Measurements from ENCODE around the gene TLX2.

TLX2 gene

DNA sequence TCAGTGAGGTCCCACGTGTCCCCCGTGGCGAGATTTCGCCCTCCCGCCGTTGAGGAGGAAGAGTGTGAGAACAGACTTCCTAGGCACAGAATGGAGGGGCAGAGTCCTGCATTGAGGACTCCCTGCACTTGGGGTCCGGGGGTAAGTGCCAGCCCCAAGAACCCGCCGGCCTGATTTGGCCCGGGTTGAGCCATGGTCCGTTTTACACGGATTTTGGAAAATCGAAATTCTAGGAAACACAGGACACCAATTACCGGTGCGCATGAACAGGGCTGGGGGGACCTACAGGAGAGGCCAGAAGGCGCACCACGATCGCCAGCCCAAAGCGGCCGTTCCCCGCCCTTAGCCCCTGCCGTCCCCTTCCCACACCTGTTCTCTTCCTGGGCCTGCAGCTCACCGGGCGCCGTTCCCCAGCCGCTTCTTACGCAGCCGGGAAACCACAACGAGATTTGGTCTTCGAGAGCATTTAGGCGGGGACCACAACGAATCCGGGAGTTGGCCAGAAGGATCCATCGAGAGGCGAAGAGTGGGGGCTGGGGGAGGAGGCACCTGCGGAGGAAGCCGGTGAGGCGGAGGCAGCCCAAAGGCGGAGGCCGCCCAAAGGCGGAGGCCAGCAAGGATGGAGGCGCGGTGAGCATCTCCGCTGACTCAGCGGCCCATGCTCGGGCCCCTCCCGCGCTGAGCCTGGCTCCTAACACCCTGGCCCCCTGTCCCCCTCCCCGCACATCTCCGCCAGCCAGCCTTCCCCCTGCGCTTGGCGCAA, 464 bp upstream of the TLX2 start:
- DNase-seq, result peak; percentile 45

DNA sequence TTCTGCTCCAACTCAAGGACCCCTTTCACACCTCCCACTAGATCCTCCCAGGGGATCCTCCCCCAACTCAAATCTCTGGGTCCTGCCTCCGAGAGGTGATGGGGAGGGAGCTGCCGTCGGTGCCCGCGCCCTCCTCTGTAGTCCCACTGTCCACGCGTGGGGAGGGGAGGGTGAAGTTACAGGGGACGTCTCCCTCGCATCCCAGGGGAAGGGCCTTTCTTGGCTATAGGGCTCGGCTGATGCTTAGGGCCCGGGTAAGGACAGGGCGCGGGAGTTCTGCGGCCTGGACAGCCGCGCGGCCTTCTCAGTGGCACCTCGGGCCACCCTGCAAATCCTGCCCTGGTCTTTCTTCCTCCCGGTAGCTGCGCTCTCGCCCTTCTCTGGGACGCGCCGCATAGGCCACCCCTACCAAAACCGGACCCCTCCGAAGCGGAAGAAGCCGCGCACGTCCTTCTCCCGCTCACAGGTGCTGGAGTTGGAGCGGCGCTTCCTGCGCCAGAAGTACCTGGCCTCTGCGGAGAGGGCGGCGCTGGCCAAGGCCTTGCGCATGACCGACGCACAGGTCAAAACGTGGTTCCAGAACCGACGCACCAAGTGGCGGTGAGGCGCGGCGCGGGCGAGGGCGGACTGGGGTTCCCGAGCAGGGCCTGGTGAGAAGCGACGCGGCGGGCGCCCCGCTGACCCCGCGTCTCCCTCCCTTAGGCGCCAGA, 1.2 kb downstream of the TLX2 start:
- peak; percentile 27 for DNase-seq

DNA sequence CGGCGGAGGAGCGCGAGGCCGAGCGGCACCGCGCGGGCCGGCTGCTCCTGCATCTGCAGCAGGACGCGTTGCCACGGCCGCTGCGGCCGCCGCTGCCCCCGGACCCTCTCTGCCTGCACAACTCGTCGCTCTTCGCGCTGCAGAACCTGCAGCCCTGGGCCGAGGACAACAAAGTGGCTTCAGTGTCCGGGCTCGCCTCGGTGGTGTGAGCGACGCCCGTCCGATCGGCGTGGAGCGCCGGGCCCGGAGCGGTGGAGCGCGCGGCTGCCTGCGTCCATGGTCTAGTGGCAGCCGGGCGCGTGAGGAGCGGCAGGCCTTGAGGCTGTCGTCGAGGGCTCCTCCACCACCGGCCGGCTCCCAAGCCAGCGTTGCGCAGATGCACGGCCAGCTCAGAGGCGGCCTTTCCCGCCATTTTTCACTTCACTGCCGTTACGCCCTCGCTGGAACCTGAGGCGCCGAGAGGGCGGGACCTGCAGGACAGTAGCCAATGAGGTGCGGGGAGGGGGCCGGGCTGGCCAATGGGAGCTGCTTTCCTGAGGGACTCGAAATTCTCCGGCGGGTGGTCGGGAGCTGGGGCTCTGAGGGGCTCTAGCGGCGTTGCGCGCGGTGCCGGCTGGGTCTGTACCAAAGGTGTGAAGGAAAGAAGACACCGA, 1.9 kb downstream of the TLX2 start:
- DNase-seq, result peak; percentile 83

DNA sequence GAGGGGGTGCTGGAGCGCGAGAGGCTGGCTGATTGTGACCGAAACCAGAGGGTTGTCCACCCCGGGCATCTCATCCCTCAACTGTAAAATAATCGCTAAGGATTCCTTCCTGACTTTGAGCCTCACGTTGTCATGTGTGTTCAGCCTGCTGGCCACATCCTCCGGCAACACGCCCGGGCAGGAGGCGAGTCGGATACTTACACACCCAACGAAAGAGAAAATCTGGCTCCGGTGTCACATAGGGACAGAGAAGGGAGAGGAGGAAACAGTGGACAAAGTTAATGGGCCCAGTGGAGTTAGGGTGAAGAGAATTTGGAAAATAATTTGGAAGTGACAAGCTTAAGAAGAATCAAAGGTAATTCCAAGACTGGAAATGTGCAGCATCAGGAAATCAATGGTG, 2.4 kb downstream of the TLX2 start:
- DNase-seq, result no peak

DNA sequence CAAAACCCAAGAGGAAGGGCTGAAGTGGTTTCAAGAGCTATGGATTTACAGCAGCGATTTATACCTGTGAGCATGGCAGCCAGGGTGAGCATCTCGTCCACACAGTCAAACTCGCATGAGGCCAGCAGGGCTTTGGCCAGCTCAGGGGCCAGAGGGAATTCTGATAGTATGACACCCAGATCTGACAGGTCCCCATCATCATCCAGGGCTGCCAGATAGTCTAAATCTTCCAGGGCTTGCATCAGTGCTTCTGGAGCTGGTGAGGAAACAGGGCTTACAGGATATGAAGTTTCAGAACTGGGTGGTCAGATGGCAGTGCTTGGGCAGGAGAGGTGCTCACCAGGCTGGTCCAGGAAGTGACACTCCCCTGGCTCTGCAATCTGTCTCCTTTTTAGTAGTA, 8.3 kb downstream of the TLX2 start:
- DNase-seq, result no peak

DNA sequence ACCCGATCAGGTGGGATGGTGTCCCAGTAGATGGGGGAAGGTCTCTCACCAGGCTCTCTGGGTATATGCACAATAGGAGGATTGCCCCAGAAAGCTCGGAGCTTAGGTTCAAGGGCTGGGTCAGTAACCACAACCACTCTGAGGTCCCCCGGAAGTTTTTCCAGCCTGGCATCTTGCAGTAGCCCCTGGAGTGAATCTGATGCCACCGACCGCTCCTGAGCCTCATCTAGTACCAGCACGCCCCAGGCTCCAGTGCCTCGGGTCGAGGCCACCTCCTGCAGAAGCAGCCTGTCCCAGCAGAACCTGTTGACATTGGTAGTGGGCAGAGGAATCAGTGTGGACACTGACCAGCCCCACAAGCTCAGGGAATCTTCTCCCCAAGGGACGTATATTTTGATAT, 9.8 kb downstream of the TLX2 start:
- no peak for DNase-seq

DNA sequence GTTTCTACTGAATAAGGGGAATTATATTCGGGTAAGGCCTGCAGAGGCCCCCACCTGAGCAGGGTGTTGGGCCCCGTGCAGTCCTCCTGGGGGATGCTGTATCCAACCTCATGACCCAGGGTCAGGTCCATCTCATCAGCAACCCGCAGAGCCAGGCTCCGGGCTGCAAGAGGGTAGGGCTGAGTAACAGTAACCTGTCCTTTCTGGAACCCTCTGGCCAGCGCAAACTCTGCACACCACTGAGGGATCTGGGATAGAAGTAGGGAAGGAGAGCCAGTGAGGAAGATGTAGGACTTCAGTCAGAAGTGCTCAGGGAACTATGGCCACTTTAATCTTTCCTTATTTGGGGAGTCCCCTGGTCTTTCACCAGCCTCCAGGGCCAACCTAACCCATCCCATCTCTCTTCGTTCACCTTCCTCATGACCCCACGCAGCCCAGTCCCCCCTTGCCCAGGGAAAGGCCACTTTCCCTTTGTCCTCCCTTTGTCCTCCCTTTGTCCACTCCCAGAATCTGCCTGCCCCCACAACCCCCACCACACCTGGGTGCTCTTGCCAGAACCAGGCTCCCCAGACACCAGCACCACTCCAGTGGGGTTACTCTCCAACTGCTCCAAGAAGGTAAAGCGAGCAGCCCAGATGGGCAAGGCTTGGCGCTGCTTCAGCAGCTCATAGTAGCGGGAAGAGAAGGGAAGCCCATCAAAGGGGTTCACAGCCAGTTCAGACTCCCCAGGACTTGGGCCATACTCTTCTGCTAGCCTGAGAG, 10.9 kb downstream of the TLX2 start:
- DNase-seq, result no peak

DNA sequence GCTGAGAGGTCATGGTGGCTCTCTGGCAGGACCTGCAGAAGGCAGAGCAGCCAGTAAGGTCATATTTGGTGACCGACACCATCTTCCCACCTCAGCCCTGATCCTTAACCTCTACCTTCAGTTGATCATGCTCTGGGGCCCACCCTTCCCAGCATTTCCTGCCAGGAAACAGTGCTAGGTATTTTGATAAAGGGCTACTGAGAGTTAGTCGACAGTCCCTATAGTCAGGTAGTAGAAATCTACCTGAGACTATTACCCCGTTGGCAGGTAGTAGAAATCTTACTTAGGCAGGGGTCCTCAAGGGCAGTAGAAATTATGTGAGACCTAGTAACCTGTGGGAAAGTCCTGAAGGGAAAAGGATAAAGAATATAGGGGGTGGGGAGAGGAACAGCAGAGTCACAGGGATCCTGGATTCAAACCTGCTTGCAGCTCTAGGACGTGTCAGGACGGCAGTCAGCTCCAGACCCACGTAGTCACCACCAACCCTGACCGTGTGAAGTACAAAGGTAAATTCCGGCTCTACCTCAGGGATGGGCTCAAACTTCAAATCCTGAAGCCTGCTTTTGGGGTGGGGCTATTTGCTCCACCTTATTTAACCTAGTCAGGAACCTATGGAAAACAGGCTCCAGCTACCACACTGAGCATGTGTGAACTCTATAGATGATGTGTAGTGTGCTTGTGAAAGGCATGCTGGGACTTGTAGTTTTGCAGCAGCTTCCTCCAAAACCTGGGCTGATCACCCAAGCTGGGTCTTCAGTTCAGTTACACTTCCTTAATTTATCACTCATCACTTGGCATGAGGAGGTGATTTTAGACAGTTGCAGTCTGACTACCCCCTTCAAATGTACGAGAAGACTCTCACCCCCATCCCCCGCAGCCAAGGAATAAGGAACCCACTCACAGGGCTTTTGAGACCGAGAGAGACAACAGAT, 11.7 kb downstream of the TLX2 start, which contains the start of gene DQX1:
Gene DQX1 (minus strand): TSS at position 515 of the 932 bp plus-strand sequence. CDS start 502 bp downstream, at position 13.
- peak; percentile 30 for DNase-seq

DNA sequence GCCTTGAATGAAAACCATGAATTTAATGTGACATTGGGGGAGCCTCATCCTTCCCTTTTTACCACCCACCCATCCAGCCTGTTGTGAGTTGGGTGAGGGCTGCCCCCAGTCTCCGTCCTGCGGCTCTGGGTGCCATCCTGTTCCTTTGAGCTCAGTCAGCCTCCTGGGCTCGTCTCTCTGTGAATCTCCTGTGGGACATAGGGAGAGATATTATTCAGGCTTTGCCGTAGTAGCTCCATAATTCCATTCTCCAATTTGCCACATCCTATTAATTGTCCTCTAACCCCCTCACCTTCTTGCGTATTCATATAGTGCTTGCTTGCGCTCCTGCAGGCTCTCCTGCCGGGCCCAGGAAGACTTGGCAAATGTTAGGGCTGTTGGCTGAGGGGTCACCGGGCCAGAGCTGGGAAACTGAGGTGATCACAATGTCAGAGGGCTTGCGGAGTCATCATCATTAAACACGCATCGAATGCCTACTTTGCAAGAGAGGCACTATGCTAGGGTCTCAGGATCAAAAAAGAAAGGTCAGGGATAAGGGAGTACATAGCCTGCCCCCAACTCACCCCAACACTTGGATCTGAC, 12.5 kb downstream of the TLX2 start:
- DNase-seq, result no peak

DNA sequence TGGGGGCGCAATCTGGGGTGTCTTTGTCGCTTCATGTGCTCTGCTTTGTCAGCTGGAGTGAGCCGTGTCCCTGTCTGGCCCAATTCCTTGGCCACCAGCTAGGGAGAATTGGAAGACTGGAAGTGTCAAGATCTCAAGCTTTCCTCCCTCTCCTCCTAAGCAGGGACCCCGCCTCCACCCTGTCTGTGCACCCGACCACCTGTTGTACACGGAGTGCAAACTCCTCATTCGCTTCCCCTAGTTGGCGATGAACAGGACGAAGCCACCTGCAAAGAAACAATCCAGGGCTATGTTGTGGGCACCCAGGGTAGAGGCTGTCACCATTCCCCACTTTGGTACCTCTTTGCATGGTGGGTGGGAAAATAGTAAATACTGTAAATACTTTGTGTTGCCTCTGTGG, 13.5 kb downstream of the TLX2 start:
- DNase-seq, result no peak

DNA sequence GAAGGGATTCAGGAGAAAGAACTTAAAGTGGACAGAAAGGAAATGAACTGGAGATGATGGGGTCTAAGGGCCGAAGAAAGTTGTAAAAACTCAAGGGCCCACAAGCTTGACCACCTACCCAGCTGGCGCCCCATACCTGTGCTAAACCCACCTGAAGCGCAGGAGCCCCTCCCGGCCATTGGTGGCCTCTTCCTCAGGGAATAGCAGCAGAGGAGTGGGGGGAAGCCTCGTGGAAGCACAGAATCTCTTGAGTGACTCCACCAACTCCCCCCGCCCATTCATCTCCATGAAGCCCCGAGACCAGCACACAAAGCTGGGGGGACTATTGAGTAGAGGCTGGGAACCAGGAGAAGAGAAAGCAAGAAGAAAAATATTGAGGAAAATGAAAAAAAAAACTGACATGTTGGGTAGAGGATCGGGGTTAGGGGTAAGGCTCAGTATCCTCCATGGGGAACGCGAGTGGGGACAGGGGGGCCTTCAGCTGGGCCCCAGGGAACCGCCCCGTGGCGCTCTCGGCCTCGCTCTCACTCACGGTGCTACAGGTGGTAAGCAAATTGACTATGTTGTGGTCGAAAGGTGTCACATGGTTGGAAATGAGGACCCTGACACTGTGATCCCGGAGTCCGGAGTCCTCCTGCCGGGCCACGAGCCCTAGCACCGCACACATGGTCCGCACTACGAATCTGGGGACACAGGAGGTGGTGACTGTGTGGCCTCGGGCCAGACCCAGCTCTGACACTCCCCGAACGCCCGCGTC, 14.5 kb downstream of the TLX2 start:
- DNase-seq, result peak; percentile 19

DNA sequence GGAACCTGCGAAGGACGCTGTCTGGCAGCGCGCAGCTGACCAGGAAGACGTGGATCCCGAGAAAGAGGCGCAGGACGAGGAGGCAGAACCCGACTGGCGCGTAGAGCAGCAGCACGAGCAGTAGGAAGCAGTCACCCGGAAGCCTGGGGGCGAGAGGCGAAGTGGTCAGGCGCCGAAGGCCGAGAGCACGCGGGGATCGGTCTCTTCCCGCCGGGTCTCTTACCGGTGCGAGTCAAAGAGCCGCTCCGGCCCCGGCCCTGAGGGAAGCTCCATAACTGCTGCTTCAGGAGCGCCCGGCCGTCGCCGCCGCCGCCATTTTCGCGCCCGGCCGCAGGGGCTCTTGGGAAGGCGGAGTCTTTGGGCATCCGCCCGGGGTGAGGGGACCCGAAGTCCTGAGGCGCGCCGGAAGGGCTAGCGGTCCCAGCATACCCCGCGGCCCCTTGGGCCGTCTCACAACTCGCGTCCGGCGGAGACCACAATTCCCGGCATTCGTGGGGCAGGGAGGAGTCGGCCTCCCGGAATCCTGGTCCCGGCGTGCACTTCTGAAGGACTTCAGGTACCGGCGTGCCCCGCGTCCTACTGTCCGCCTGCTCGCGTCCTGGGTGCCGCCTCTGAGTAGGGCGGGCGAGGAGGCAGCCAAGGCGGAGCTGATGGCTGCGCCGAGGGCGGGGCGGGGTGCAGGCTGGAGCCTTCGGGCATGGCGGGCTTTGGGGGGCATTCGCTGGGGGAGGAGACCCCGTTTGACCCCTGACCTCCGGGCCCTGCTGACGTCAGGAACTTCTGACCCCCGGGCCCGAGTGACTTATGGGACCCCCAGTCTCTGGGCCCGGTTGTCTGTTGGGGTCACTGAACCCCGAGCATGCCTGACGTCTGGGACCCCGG, 15.3 kb downstream of the TLX2 start, which contains the start of the genes AUP1 and HTRA2:
Gene AUP1 (minus strand): TSS at position 350 of the 882 bp plus-strand sequence. CDS start 77 bp downstream, at position 273.
Gene HTRA2 (plus strand): TSS at position 577 of the 882 bp plus-strand sequence. CDS start 74 bp downstream, at position 651.
- DNase-seq, result peak; percentile 88

DNA sequence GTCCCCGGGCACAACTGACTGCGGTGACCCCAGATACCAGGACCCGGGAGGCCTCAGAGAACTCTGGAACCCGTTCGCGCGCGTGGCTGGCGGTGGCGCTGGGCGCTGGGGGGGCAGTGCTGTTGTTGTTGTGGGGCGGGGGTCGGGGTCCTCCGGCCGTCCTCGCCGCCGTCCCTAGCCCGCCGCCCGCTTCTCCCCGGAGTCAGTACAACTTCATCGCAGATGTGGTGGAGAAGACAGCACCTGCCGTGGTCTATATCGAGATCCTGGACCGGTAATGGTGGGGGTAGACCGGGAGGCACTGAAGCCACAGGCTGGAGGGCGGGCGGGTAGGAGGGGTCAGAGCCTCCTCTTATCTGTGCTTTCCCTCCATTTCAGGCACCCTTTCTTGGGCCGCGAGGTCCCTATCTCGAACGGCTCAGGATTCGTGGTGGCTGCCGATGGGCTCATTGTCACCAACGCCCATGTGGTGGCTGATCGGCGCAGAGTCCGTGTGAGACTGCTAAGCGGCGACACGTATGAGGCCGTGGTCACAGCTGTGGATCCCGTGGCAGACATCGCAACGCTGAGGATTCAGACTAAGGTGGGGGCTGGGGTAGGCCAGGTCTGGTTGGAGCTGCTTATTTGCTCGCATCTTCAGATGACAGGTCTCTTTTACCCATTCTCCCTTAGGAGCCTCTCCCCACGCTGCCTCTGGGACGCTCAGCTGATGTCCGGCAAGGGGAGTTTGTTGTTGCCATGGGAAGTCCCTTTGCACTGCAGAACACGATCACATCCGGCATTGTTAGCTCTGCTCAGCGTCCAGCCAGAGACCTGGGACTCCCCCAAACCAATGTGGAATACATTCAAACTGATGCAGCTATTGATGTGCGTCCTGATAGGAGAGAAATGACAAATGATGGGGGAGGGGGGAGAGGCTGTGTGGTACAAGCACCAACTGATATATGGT, 16.3 kb downstream of the TLX2 start:
- peak; percentile 52 for DNase-seq

DNA sequence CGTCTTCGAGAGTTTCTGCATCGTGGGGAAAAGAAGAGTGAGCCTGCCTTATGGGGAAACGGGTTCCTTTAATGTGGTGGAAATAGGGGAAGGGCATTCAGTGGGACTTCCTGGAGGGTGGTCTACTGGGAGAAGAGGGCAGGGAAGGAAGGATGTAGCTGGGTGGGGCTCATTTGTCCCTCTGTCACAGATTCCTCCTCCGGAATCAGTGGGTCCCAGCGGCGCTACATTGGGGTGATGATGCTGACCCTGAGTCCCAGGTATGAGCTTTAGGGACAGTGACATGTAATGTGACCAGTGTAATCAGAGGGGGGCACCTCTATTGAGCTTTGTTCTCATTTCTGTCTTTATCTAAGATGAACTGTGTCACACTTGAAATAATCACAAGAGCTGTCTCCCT, 17.4 kb downstream of the TLX2 start:
- no peak for DNase-seq

DNA sequence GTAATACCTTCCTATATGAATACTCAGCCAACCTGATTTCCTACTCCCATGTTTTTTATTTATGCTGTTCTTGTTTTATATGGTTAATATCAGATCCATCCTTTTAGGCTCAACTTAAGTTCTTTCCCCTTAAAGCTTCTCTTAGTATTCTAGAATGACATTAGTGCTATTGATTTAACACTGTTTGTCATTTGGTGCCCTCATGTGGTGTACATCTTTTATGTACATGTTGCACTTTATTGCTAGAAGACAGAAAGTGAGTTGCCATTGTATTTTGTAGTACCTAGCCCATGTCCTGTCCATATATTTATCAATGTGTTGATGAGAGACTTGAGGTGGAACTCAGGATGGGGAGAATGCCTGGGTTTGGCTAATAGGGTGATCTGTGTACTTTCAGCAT, 18.0 kb downstream of the TLX2 start:
- no peak for DNase-seq

DNA sequence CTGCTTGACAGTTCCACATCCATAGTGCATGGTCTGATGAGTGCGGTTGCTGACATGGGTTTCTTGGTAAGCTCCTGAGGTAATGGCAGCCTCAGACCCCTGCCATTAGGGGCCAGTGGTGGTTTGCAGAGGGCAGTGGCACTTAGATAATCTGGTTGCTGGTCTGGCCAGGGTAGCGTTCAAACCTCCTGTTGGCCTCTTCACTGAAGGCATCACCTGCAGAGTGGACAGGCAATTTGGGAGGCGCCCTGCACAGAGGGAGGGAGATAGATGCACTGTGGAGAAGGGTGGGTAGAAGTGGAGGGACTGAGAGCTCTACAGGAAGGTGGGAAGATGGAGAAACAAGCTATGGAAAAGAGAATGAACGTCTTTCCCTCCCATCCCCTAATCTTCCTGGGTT, 19.2 kb downstream of the TLX2 start:
- no peak for DNase-seq

DNA sequence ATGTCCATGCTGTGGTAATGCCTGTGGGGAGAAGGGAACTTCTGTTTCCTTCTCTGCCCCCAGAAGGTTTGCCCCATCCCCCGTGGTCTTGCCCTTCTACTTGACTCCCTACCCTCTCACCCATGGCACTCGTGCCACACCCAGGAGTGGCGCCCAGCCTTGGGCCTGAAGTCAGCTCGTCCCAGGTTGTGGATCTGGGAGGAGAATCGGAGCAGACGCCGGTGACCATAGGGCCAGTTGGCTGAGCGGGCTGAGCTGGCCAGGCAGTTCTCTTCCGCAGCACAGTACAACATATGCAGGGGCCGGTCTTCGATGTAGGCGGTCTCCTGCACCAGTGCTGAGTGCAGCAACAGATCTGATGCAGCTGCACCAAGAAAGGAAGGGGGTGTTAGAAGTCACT, 20.2 kb downstream of the TLX2 start:
- no peak for DNase-seq

DNA sequence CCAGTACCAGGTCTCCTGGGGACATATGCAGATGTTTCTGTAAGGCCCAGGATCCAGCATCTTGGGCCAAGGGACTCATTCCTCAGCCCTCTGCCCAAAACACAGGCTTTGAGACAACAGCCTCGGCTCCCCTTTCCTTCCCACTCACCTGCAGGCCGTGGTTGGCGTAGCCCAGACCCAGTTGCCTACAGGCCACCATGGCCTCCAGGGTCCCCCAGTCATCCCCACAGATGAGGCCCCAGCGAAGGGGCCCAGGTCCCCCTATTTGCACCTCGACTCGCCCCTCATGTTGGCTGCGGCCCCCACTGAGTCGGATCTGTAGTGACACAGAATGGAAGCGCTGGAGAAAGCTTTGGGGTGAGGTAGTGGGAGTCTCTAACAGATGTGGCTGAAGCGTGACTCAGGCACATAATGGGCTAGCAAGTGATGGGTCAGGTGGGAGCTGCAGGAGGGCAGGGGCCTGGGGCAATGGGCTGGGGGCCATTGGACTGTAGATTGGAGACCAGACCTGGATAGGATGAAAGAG, 21.3 kb downstream of the TLX2 start:
- DNase-seq, result no peak
